H9 (cell line): ENCODE data around the gene CRHR2. TPM values are rescaled to one million over a fixed set of nuclear protein-coding genes. Genes with fewer than 3 reads are reported as not detected.

Experiments
- DNase-seq: peaks from one replicate; pipeline ENCODE4 v3.0.0-alpha.2; 2017
- H2AFZ ChIP-seq: one replicate; pipeline ENCODE4 v1.6.1; 2013; ENCODE audit warnings: mild to moderate bottlenecking, low read length, control low read depth, moderate library complexity
- H2AK5ac ChIP-seq: 2 replicates; pipeline ENCODE4 v1.6.1; 2013; ENCODE audit warnings: low read length, control low read depth, mixed read lengths; ENCODE audit not compliant: insufficient read length
- H2BK120ac ChIP-seq: one replicate; pipeline ENCODE4 v1.6.1; 2013; ENCODE audit warnings: low read depth, mild to moderate bottlenecking, low read length, control low read depth, inconsistent platforms; ENCODE audit not compliant: poor library complexity, severe bottlenecking
- H2BK12ac ChIP-seq: 2 replicates; pipeline ENCODE4 v1.6.1; 2013; ENCODE audit warnings: low read length, control low read depth, mixed read lengths, low read depth; ENCODE audit not compliant: insufficient read length
- H2BK15ac ChIP-seq: 2 replicates; pipeline ENCODE4 v1.6.1; 2013; ENCODE audit warnings: low read depth, low read length, control low read depth
- H2BK20ac ChIP-seq: one replicate; pipeline ENCODE4 v1.6.1; 2013; ENCODE audit warnings: low read depth, mild to moderate bottlenecking, low read length, control low read depth, inconsistent platforms; ENCODE audit not compliant: poor library complexity, severe bottlenecking
- H2BK5ac ChIP-seq: 2 replicates; pipeline ENCODE4 v1.6.1; 2013; ENCODE audit warnings: low read length, control low read depth, mixed read lengths; ENCODE audit not compliant: insufficient read length
- H3K14ac ChIP-seq: 2 replicates; pipeline ENCODE4 v1.6.1; 2013; ENCODE audit warnings: low read length, control low read depth; ENCODE audit not compliant: insufficient read depth
- H3K18ac ChIP-seq: 2 replicates; pipeline ENCODE4 v1.6.1; 2013; ENCODE audit warnings: low read depth, mild to moderate bottlenecking, mixed read lengths, low read length, control low read depth; ENCODE audit not compliant: insufficient read length
- H3K23ac ChIP-seq: 2 replicates; pipeline ENCODE4 v1.6.1; 2013; ENCODE audit warnings: low read length, control low read depth, mixed read lengths, low read depth; ENCODE audit not compliant: insufficient read length
- H3K23me2 ChIP-seq: 2 replicates; pipeline ENCODE4 v1.6.1; 2013; ENCODE audit warnings: low read depth, mild to moderate bottlenecking, mixed read lengths, low read length, control low read depth; ENCODE audit not compliant: insufficient read length, poor library complexity, severe bottlenecking
- H3K27ac ChIP-seq: 2 replicates; pipeline ENCODE4 v1.5.1; 2013; ENCODE audit warnings: low read length, control low read depth, mixed read lengths, low read depth; ENCODE audit not compliant: insufficient read length
- H3K27me3 ChIP-seq: 2 replicates; pipeline ENCODE4 v1.6.1; 2013; ENCODE audit warnings: low read length, control low read depth, inconsistent platforms; ENCODE audit not compliant: insufficient read depth
- H3K4ac ChIP-seq: 2 replicates; pipeline ENCODE4 v1.6.1; 2013; ENCODE audit warnings: low read depth, mild to moderate bottlenecking, control low read depth, inconsistent platforms, low read length, moderate library complexity
- H3K4me1 ChIP-seq: 2 replicates; pipeline ENCODE4 v1.6.1; 2013; ENCODE audit warnings: low read length, control low read depth, inconsistent platforms; ENCODE audit not compliant: insufficient read depth
- H3K4me2 ChIP-seq: 2 replicates; pipeline ENCODE4 v1.6.1; 2013; ENCODE audit warnings: low read length, control low read depth, mixed read lengths; ENCODE audit not compliant: insufficient read length, insufficient read depth
- H3K56ac ChIP-seq: 2 replicates; pipeline ENCODE4 v1.6.1; 2013; ENCODE audit warnings: low read depth, mild to moderate bottlenecking, mixed read lengths, low read length, control low read depth; ENCODE audit not compliant: insufficient read length
- H3K79me1 ChIP-seq: 2 replicates; pipeline ENCODE4 v1.6.1; 2013; ENCODE audit warnings: low read depth, mild to moderate bottlenecking, moderate library complexity, low read length, control low read depth, inconsistent platforms; ENCODE audit not compliant: insufficient read depth, poor library complexity, severe bottlenecking
- H3K79me2 ChIP-seq: 2 replicates; pipeline ENCODE4 v1.6.1; 2013; ENCODE audit warnings: low read length, control low read depth, inconsistent platforms; ENCODE audit not compliant: insufficient read depth
- H3K9ac ChIP-seq: 2 replicates; pipeline ENCODE4 v1.6.1; 2013; ENCODE audit warnings: low read length, control low read depth, mixed read lengths; ENCODE audit not compliant: insufficient read length; ENCODE audit errors: extremely low read depth
- H3K9me3 ChIP-seq: one replicate; pipeline ENCODE4 v1.6.1; 2013; ENCODE audit warnings: low read depth, low read length, inconsistent platforms; ENCODE audit not compliant: control insufficient read depth
- H3T11ph ChIP-seq: one replicate; pipeline ENCODE4 v1.6.1; 2013; ENCODE audit warnings: mild to moderate bottlenecking, low read length, control low read depth, inconsistent platforms
- H4K20me1 ChIP-seq: one replicate; pipeline ENCODE4 v1.6.1; 2013; ENCODE audit not compliant: control insufficient read depth, insufficient read length, insufficient read depth
- H4K5ac ChIP-seq: 2 replicates; pipeline ENCODE4 v1.6.1; 2013; ENCODE audit warnings: low read depth, mild to moderate bottlenecking, mixed read lengths, low read length, control low read depth; ENCODE audit not compliant: insufficient read length
- H4K8ac ChIP-seq: replicated peaks from 2 replicates; pipeline ENCODE4 v1.6.1; 2013; ENCODE audit warnings: low read length, control low read depth, mixed read lengths, low read depth; ENCODE audit not compliant: insufficient read length
- H4K91ac ChIP-seq: 2 replicates; pipeline ENCODE4 v1.6.1; 2013; ENCODE audit warnings: low read depth, mild to moderate bottlenecking, moderate library complexity, mixed read lengths, low read length, control low read depth; ENCODE audit not compliant: insufficient read length
- H3K27ac Mint-ChIP-seq, 3 experiments: 2 replicates in 2 of 3; 3 replicates in 1 of 3; pipeline ENCODE4 v1.8.0; 2020 to 2021; ENCODE audit warnings: mixed read lengths in 3 of 3, mild to moderate bottlenecking in 1 of 3, moderate library complexity in 1 of 3
- H3K27me3 Mint-ChIP-seq: 2 replicates; pipeline ENCODE4 v1.8.0; 2021; ENCODE audit warnings: low read depth, mild to moderate bottlenecking, moderate library complexity, mixed read lengths
- H3K36me3 Mint-ChIP-seq, 3 experiments: 2 replicates in 2 of 3; 3 replicates in 1 of 3; pipeline ENCODE4 v1.8.0; 2020 to 2021; ENCODE audit warnings: low read depth in 3 of 3, mixed read lengths in 3 of 3; ENCODE audit not compliant: insufficient read depth in 1 of 3
- H3K4me1 Mint-ChIP-seq, 2 experiments: 2 replicates each; pipeline ENCODE4 v1.8.0; 2020; ENCODE audit warnings: mixed read lengths in 2 of 2
- H3K4me3 Mint-ChIP-seq, 2 experiments: 2 replicates in 1 of 2; 3 replicates in 1 of 2; pipeline ENCODE4 v1.8.0; 2020 to 2021; ENCODE audit warnings: mild to moderate bottlenecking in 2 of 2, mixed read lengths in 2 of 2, moderate library complexity in 1 of 2
- H3K9me3 Mint-ChIP-seq, 2 experiments: 2 replicates in 1 of 2; 3 replicates in 1 of 2; pipeline ENCODE4 v1.8.0; 2020; ENCODE audit warnings: mild to moderate bottlenecking in 2 of 2, mixed read lengths in 2 of 2, moderate library complexity in 1 of 2
- CTCF ChIP-seq: fragments of 200-600 bp; sonication (generic); conservative IDR thresholded peaks from 3 replicates; pipeline ENCODE4 v1.8.0; 2021; ENCODE audit warnings: antibody characterized with exemption, mild to moderate bottlenecking
- WGBS: extraction: QIAGEN DNeasy Blood & Tissue Kit; methylation state at CpG from one replicate; pipeline ENCODE4 v1.1.7; 2013; ENCODE audit warnings: missing lambda C conversion rate, low lambda C conversion rate, mixed read lengths; ENCODE audit not compliant: insufficient read length; ENCODE audit errors: extremely low coverage; 5-methylcytosine and 5-hydroxymethylcytosine counted together
- total RNA-seq: library from RNA; stranded (reverse); gene quantifications from 2 replicates; pipeline ENCODE4 v1.2.1, GENCODE V29; 2021

Gene CRHR2
- total RNA-seq, 1 experiment from 2014 or later: 0.07 TPM

DNA sequence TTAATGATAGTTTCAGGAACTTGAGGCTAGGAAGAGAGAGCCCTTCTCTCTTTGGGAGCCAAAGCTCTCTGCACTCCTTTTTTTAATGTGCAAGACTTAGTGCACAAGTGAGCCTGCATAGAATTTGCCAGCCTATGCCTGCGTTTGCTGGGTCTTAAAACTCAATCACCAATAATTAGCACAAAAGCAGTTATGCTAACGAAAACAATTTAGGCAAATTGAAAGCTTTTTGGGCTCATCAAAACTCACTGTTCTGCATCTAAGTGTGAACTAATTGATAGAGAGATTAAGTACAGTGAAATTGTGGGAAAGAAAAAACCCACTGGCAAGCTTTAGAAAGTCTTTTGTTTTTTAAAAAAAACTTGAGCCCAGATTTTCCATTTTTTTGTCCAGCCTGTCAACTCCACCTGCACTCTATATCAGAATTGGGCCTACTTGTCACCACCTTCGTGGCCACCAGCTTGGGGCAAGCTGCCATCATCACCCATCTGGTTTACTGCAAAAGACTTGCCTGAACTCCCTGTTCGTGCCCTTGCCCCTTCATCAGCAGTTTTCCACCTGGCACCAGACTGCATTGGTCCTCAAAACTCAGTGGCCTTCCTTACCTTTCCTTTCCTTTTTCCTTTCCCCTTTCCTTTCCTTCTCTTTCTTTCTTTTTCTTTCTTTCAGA is 37.8 kb downstream of the CRHR2 start:
- Histone ChIP-seq H3K23me2 (peaks cover 3% of the 10 kb centered on the region), H4K91ac (no peak overlapping the region), H3K56ac (no peak overlapping the region), H3K79me1 (no peaks in the 10 kb centered on the region), H3K9me3 (no peaks in the 10 kb centered on the region), H3K14ac (no peak overlapping the region), H3K18ac (no peak overlapping the region), H4K20me1 (no peaks in the 10 kb centered on the region), H4K8ac (no peak overlapping the region), H2BK15ac (no peak overlapping the region), H2BK20ac (no peak overlapping the region), H3T11ph (no peak overlapping the region), H3K23ac (no peak overlapping the region), H3K79me2 (no peaks in the 10 kb centered on the region), H3K27ac (no peak overlapping the region), H3K9ac (no peak overlapping the region), H2BK120ac (no peak overlapping the region), H3K4me1 (peaks cover 7% of the 10 kb centered on the region; the same call in 1 of the 2 replicates), H2BK5ac (no peak overlapping the region), H2AK5ac (no peak overlapping the region), H3K4me2 (no peak overlapping the region), H3K27me3 (no peaks in the 10 kb centered on the region), H4K5ac (no peak overlapping the region), H2BK12ac (no peak overlapping the region), H2AFZ (no peak overlapping the region), H3K4ac (no peak overlapping the region)
- H3K4me1 Mint-ChIP-seq: peaks cover 20 to 24% of the 10 kb centered on the region in 2 experiments
- no peak overlapping the region for H3K27ac Mint-ChIP-seq
- H3K9me3 Mint-ChIP-seq: no peaks in the 10 kb centered on the region; a peak in 1 of 5 replicates
- no peaks in the 10 kb centered on the region for H3K27me3 Mint-ChIP-seq
- no peak for TF ChIP-seq CTCF
- WGBS: no CpG with 5 or more reads among the region's 4 CpGs
- no peak for DNase-seq
- H3K36me3 Mint-ChIP-seq: peaks cover 8 to 31% (median 27%) of the 10 kb centered on the region in 3 experiments; a peak in 6 of 7 replicates
- peak overlapping the region in 1 of 2 experiments; percentile 69; a peak in 1 of 5 replicates for H3K4me3 Mint-ChIP-seq
